ENCODE data around the gene CFAP46. TPM values are rescaled to one million over a fixed set of nuclear protein-coding genes. Genes with fewer than 3 reads are reported as not detected.

CFAP46 gene
- total and polyA plus RNA-seq, 12 donors, result 0.36 to 1.9 (median 1.1) TPM

DNA sequence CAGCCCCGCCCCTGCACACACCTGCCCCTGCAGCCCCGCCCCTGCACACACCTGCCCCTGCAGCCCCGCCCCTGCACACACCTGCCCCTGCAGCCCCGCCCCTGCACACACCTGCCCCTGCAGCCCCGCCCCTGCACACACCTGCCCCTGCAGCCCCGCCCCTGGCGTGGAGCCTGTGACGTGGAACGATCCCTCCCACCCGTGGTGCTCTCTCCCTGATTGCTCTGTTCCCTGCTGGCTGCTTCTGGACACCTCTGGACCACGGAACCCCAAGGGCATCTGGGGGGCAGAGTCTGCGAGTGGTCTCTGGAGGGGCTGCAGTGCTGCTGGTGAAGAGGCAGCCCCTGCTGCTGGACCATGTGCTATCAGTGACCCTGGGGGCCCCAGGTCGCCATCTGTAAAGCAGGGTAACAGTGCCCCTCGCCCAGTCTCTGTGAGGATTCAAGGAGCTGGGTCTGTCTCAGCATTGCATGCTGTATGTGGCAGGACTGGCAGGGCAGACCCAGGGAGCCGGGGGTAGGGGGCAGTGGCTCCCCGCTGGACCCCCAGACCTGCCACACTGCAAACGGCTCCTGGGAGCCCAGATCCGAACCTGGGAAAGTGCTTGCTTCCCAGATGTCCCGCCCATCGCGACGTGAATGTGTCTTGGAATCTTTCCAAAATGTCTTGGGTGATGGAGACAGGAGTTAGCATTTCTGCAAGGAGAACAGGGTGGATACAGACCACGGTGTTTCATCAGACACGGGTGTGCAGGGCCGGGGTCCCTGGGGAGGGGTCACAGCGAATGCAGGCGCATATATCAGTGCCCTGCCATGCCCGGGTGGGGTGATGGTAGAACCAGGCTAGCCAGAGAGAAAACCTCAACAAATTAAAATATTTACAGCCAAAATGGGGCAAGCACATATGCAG lies 128.6 kb downstream of the CFAP46 start:
- TF ChIP-seq, protein P1, sequence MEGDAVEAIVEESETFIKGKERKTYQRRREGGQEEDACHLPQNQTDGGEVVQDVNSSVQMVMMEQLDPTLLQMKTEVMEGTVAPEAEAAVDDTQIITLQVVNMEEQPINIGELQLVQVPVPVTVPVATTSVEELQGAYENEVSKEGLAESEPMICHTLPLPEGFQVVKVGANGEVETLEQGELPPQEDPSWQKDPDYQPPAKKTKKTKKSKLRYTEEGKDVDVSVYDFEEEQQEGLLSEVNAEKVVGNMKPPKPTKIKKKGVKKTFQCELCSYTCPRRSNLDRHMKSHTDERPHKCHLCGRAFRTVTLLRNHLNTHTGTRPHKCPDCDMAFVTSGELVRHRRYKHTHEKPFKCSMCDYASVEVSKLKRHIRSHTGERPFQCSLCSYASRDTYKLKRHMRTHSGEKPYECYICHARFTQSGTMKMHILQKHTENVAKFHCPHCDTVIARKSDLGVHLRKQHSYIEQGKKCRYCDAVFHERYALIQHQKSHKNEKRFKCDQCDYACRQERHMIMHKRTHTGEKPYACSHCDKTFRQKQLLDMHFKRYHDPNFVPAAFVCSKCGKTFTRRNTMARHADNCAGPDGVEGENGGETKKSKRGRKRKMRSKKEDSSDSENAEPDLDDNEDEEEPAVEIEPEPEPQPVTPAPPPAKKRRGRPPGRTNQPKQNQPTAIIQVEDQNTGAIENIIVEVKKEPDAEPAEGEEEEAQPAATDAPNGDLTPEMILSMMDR (IDR thresholded peaks at IDR 0.05), result no peak
- Histone ChIP-seq H3K4me1 (no peaks in the 10 kb centered on the region), H3K27ac (no peak overlapping the region), H3K36me3 (no peaks in the 10 kb centered on the region), H3K4me3 (no peak overlapping the region), H3K27me3 (peaks cover 0 to 63% (median 52%) of the 10 kb centered on the region in 7 donors), H3K9me3 (no peaks in the 10 kb centered on the region)
- no peak for DNase-seq
- WGBS, 2 donors, result 71 to 75% methylated on average over 24 to 25 of the region's 28 CpGs
- no peak for ATAC-seq
- intact Hi-C loops (cut with DNase I), result no loop called here

DNA sequence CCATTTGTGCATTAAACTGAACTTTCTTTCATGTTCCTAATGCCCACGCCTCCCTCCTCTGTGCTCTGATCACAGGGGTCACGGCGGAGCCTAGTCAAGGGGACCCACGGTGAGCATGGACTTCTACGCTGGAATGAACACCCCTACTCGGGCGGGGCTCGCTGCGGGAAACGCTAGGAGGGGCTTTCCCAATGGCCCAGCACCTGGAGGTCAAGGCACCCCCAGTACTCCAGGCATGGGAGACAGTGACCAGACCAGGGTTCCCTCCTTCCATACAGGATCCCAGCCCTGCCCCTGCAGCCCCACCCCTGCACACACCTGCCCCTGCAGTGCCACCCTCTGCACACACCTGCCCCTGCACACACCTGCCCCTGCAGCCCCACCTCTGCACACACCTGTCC lies 129.4 kb downstream of the CFAP46 start:
- DNase-seq (no peak), ATAC-seq (no peak)
- Histone ChIP-seq H3K9me3 (no peaks in the 10 kb centered on the region), H3K36me3 (no peaks in the 10 kb centered on the region), H3K27me3 (peaks cover 0 to 69% (median 56%) of the 10 kb centered on the region in 7 donors), H3K4me1 (no peaks in the 10 kb centered on the region), H3K4me3 (no peak overlapping the region), H3K27ac (no peak overlapping the region)
- intact Hi-C loops (cut with DNase I), result no loop called here
- WGBS, 2 donors, result 83% methylated on average over 10 of the region's 10 CpGs
- TF ChIP-seq, protein P1 (IDR thresholded peaks at IDR 0.05), result no peak

DNA sequence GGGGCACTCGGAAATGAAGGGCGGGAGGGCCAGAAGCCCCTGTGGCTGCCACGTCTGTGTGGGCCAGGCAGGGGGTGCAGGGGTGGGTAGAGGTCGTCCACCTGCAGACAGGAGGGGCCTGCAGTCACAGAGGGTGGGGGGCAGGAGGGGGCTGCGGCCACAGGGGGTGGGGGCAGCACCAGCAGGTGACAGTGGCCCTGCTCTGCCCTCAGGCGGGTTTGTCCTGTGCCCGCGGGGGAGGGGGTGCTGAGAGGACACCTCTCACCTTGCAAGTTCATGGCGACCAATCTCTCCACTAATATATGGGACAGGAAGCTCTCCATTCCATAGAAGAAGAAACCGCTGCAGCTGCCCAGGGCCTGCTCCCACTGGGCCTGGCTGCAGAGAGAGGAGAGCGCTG lies 129.8 kb downstream of the CFAP46 start:
- Histone ChIP-seq H3K9me3 (no peaks in the 10 kb centered on the region), H3K4me1 (no peaks in the 10 kb centered on the region), H3K36me3 (no peaks in the 10 kb centered on the region), H3K4me3 (no peak overlapping the region), H3K27ac (no peak overlapping the region), H3K27me3 (peaks cover 0 to 67% (median 52%) of the 10 kb centered on the region in 7 donors)
- intact Hi-C loops (cut with DNase I), result no loop called here
- DNase-seq (no peak), ATAC-seq (no peak)
- TF ChIP-seq, protein P1 (IDR thresholded peaks at IDR 0.05), result no peak
- WGBS, 2 donors, result 67 to 78% methylated on average over 11 of the region's 11 CpGs

DNA sequence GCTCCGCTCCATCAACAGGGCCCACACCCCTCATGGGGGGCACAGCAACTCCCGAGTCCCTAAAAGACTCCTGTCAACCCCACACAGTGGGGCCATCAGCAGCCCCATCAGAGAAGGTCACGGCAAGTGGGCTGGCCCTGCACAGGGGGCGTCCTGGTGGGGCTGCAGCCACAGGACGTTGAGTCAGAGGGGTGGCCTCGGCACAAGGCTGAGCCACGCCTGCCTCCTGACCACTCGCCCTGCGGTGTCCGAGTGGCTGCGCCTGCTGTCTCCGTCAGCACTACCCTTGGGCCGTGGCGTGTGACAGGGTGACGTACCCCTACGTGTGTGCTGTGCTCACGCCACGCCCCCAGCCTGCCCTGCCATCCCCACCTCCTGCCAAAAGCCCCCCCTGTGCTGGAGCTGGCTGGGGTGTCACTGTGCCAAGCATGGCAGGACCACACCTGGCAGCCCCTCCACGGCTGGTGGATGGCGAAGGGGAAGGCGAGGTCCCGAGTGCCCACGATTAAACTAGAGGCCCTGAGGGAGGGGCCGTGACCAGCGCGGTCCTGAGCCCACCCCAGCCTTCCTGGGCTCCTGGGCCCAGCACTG lies 130.4 kb downstream of the CFAP46 start:
- peak in 1 of 8 donors; percentile 22 for ATAC-seq
- no peak for DNase-seq
- intact Hi-C loops (cut with DNase I), result no loop called here
- Histone ChIP-seq H3K27me3 (peaks cover 0 to 66% (median 46%) of the 10 kb centered on the region in 7 donors), H3K9me3 (no peaks in the 10 kb centered on the region), H3K4me3 (no peak overlapping the region), H3K4me1 (no peaks in the 10 kb centered on the region), H3K27ac (no peak overlapping the region), H3K36me3 (no peaks in the 10 kb centered on the region)
- 77 to 84% methylated on average over 26 of the region's 26 CpGs for WGBS, 2 donors
- TF ChIP-seq, protein P1 (IDR thresholded peaks at IDR 0.05), result no peak
